Ishikawa (cell line): ENCODE data around the gene EMX1.

Experiments
- CEBPB ChIP-seq: IDR thresholded peaks from 2 replicates; pipeline ENCODE4 v1.6.1; 2012
- CREB1 ChIP-seq: IDR thresholded peaks from 2 replicates; pipeline ENCODE4 v1.6.1; 2012; ENCODE audit warnings: low read depth
- EGR1 ChIP-seq: IDR thresholded peaks from 2 replicates; pipeline ENCODE4 v1.6.1; 2012
- EP300 ChIP-seq: IDR thresholded peaks from 2 replicates; pipeline ENCODE4 v1.6.1; 2012; ENCODE audit warnings: borderline replicate concordance
- FOXM1 ChIP-seq: IDR thresholded peaks from 2 replicates; pipeline ENCODE4 v1.6.1; 2012; ENCODE audit warnings: low read depth, borderline replicate concordance
- RAD21 ChIP-seq: IDR thresholded peaks from 2 replicates; pipeline ENCODE4 v1.6.1; 2012; ENCODE audit warnings: low read depth
- TAF1 ChIP-seq: IDR thresholded peaks from 2 replicates; pipeline ENCODE4 v1.6.1; 2012; ENCODE audit warnings: low read depth, mild to moderate bottlenecking
- YY1 ChIP-seq: IDR thresholded peaks from 2 replicates; pipeline ENCODE4 v1.6.1; 2012; ENCODE audit warnings: low read depth
- TF ChIP-seq, protein P1 (sequence below): IDR thresholded peaks from 2 replicates; pipeline ENCODE4 v1.6.1; 2012; ENCODE audit warnings: low read depth, mild to moderate bottlenecking

DNA sequence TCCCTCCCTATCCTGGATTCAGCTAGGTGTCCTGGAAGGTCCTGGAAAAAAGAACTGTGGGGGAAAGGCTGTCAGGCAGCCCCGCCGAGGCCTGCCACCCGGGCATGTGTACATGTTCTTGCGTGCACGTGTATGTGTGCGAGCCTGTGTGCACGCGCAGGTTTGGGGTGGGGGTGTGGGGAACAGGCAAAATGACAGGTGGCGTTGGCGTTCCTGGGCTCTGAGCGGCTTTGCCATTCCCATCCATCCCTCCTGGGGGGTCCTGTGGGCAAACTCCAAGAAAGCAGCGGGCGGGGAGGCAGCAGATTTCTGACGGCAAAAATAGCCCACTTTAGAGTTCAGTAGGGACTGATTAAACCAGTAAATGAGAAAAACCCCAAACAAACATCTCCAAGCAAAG, 35.6 kb downstream of the EMX1 start:
- TF ChIP-seq EP300 (no peak), EGR1 (no peak), RAD21 (no peak), CEBPB (no peak), FOXM1 (no peak), CREB1 (no peak), YY1 (no peak), TAF1 (no peak)
- TF ChIP-seq, protein P1, sequence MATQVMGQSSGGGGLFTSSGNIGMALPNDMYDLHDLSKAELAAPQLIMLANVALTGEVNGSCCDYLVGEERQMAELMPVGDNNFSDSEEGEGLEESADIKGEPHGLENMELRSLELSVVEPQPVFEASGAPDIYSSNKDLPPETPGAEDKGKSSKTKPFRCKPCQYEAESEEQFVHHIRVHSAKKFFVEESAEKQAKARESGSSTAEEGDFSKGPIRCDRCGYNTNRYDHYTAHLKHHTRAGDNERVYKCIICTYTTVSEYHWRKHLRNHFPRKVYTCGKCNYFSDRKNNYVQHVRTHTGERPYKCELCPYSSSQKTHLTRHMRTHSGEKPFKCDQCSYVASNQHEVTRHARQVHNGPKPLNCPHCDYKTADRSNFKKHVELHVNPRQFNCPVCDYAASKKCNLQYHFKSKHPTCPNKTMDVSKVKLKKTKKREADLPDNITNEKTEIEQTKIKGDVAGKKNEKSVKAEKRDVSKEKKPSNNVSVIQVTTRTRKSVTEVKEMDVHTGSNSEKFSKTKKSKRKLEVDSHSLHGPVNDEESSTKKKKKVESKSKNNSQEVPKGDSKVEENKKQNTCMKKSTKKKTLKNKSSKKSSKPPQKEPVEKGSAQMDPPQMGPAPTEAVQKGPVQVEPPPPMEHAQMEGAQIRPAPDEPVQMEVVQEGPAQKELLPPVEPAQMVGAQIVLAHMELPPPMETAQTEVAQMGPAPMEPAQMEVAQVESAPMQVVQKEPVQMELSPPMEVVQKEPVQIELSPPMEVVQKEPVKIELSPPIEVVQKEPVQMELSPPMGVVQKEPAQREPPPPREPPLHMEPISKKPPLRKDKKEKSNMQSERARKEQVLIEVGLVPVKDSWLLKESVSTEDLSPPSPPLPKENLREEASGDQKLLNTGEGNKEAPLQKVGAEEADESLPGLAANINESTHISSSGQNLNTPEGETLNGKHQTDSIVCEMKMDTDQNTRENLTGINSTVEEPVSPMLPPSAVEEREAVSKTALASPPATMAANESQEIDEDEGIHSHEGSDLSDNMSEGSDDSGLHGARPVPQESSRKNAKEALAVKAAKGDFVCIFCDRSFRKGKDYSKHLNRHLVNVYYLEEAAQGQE, result no peak
